Hematopoietic multipotent progenitor cell treated with erythropoietin and hydrocortisone succinate and interleukin-3 and kit ligand, for 4 days (in vitro differentiated cells): ENCODE measurements around the gene GCC1.

Experiments
- DNase-seq: peaks from one replicate; pipeline ENCODE4 v3.0.0-alpha.2; 2015

Gene GCC1

GRCh38 chr7:127585044-127585953 lies at the start of gene GCC1:
Gene GCC1, minus strand, starts transcription at chr7:127585596. Its CDS starts 414 bp downstream, at chr7:127585182.
- peak; percentile 95 for DNase-seq

GRCh38 chr7:127632276-127632910 lies 47.0 kb upstream of the GCC1 start:
- DNase-seq: no peak

- peak; percentile 45 for DNase-seq
Observed at GRCh38 chr7:127629268-127629854, 44.0 kb upstream of the GCC1 start.

DNA sequence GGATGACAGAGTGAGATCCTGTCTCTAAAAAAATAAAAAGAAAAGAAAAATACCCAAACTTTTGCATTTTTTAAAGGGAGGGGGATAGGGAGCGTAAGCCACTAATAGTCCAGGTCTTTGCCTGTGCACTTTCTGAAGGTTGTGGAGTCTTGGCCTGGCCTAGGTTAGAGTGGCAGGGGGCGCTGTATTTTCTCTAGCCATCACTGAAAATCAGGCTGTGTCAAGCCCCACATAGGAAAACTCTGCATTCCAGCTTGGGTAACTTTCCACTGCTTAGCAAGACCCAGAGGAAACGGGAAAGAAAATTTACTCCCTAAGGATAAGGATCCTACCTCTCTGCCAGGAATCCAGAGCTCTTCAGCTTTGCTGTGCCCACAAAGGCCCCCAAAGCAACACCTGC lies 43.0 kb upstream of the GCC1 start:
- no peak for DNase-seq

DNA sequence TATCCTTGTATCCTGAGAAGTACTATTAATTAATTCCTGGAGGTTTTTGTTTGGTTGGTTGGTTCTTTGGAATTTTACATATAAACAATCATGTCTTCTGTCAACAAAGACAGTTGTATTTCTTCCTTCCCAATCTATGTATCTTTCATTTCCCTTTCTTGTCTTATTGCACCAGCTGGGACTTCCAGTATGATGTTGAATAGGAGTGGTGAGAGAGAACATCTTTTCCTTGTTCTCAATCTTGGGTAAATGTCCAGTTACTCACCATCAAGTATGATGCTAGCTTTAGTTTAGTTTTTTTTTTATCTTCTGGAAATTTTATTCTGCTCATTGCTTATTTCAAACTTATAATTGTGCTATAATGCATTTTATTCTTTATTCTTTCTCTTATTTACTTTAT lies 39.9 kb upstream of the GCC1 start:
- no peak for DNase-seq

GRCh38 chr7:127620406-127621233 lies 35.2 kb upstream of the GCC1 start:
- DNase-seq: peak; percentile 4

DNA sequence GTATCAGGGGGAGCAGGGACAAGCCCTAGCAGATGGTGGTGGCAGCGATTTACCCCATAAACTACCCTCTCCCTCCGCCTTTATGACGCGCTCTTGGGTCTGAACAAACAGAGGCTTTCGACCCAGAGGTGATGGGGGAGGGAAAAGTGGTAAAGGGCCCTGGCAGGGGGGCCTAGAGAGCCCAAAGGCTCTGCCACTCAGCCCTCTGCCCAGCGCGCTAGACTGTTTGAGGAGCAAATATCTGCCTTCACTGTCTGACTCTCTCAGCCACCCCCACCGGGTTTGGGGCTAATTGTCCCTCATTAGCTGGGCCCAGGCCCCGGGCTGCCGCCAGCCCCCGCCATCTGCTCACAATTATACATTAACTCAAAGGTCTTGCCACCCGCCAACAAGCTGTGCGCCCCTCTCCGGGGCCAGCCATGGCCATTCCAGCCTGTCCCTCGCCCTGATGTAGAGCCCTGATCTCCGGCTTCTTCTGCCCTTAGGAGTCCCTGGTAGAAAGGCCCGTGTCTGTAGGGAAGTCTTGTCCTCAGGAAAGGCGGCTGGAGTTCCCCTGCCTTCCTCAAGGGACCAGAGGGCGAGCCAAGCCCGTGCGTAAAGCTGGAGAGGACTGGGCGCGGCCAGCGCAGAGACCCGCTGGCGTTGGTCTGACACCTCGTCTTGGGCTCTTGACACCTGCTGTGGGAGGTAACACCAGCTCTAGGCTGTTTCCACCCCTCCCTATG lies 34.4 kb upstream of the GCC1 start:
- no peak for DNase-seq

DNA sequence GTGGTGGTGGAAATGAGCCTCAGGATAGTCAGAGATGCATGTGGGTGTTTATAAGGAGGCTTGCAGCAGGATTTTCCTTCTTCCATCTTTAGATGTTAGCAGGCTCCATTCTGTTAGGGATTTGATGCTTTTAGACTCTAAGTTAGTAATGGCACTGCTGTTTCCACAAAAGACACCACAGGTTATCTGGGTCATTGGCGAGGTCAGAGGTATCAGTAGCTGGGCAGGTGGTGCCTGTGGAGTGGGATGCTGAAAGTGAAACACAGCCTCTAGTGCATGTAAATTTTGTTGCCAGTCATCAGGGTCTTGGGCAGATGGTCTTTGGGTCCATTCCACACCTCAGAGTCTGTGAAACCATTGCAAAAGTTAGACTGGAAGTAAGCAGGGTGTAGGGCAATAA lies 33.4 kb upstream of the GCC1 start:
- no peak for DNase-seq

GRCh38 chr7:127618042-127618441 lies 32.6 kb upstream of the GCC1 start, which contains the start of gene PAX4:
Gene PAX4, minus strand, starts transcription at chr7:127618142. Its CDS starts 2,214 bp downstream, at chr7:127615928.
- DNase-seq: no peak

DNA sequence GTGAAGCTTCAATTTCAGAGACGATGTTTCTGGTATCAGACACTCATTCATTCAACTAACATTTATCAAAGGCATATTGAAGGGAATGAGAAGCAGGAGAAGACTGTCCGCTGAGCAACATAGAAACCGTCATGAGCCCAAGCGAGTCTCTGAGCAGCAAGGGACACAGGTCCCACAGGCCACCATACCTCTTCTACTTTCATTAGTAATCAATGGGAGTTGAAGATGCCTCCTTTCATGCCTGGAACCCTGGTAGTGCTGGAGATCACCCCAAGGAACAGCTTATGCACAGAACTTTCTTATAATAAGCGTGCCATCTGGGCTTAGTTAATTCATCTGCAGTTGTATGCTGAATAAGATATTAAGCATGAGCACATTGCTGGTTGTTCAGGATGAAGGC lies 31.3 kb upstream of the GCC1 start:
- DNase-seq: no peak

DNA sequence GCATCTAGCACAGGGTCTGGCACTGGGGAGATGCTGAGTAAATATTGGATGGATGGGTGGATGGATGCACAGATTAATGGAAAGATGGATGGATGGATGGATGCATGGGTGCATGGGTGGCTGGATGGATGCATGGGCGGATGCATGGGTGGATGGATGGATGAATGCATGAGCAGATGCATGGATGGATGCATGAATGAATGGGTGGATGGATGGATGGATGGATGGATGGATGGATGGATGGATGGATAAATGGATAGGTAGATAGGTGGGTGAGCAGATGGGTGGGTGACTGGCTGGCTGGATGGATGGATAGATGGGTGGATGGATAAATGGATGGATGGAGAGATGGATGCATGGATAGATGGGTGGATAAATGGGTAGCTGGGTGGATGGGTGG lies 26.9 kb upstream of the GCC1 start:
- no peak for DNase-seq

DNA sequence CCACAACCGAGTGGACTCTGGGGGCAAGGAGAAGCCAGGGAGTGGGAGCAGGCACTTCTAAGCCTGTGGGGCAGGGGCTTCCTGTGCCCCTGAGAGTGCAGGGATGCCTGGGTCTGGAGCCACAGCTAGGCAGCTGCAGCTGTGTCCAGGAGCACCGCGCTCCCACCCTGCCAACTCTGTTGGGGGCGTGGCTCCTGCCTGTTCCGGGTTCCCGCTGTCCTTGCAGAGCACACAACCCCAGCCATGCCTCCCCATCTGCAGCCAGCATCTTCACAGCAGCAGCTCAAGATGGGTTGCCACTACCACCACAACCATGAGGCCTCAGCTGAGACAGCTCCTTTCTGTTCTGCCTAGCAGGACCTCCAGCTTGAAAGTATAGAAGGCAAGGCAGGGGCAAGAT lies 23.9 kb upstream of the GCC1 start:
- no peak for DNase-seq

DNA sequence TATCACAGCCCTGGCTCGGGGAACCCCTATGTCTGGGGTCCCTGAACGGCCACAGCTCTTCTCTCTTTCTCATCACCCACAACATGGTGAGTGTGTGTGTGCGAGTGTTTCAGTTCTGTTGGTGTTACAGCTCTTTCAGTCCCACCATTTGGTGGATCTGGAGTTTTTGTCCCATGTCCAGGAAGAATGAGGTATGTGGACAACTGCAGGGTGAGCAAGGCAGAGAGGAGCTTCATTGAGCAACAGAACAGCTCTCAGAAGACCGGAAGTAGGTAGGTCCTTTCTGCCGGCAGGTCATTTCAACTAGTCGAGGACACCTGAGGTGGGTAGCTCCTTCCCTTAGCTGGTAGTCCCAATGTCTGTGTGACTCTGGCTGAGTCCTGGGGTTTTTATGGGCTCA lies 23.1 kb upstream of the GCC1 start:
- DNase-seq: no peak

DNA sequence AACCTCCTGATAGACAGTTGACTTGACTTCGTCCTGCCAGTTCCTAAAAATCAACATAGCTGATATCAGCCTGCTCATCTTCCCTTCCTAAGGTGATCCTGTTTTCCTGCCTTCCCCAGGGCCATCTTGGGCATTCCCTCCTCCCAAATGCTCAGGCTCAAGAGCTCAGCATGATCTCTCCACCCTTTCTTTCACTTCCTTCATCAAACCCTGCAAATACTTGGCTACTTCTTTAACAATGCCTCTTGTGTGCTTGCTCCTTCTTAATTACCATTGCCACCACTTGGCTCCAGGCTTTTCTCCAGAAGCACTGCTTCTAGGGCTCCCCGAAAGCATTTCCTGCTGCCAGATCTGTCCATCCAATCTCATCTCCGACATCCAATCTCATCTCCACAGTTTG lies 15.5 kb upstream of the GCC1 start:
- DNase-seq: no peak

GRCh38 chr7:127598318-127598717 lies 12.9 kb upstream of the GCC1 start:
- peak; percentile 26 for DNase-seq

DNA sequence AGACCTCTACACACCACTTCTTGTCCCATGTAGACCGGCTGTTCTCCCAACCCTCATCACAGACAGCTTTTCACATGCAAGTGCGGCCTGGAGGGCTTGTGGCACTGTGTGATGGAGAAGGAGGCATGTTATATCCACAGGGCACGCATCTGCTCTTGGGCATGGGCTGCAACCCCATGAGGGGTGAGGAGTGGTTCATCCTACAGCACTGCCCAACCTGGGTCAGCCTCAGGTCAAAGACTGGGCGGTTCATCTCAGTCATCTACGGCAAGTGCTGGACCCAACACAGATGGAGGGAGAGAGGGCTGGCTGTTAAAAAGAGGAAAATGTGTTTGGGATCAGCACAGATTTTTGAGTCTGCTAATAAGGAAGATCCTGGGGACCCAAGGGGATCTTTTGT lies 10.3 kb upstream of the GCC1 start:
- no peak for DNase-seq

GRCh38 chr7:127594490-127594889 lies 9.1 kb upstream of the GCC1 start:
- DNase-seq: peak; percentile 82

DNA sequence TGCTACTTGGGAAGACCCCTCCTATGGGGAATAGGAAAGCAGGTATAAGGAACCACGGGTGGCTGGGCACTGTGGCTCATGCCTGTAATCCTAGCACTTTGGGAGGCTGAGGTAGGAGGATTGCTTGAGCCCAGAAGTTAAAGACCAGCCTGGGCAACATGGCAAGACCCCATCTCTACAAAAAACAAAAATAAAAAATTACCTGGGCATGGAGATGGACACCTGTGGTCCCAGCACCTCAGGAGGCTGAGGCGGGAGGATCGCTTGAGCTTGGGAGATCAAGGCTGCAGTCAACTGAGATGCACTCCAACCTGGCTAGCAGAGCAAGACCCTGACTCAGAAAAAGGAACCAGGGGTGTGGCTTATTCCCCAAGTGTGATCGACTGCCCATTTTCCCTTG lies 7.2 kb upstream of the GCC1 start:
- DNase-seq: no peak

GRCh38 chr7:127591591-127591990 lies 6.2 kb upstream of the GCC1 start:
- no peak for DNase-seq

DNA sequence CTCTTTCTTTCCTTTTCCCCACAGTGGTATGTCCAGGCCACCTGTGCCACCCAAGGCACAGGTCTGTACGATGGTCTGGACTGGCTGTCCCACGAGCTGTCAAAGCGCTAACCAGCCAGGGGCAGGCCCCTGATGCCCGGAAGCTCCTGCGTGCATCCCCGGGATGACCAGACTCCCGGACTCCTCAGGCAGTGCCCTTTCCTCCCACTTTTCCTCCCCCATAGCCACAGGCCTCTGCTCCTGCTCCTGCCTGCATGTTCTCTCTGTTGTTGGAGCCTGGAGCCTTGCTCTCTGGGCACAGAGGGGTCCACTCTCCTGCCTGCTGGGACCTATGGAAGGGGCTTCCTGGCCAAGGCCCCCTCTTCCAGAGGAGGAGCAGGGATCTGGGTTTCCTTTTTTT lies 5.8 kb upstream of the GCC1 start:
- DNase-seq: no peak

- DNase-seq: no peak
Observed at GRCh38 chr7:127589896-127590295, 4.5 kb upstream of the GCC1 start.
